T47D (cell line): Measurements from ENCODE around the gene MRLN.
"Not testable (repeated sequence)": the region's sequence is repeated elsewhere in the genome, so short reads cannot be mapped to it uniquely, and the experiment has no call there.

Source experiments
- DNase-seq, 2 experiments: peaks; one replicate each; pipeline versions ENCODE4 v3.0.0 to v3.0.0-alpha.2; 2011 to 2012; ENCODE audit warnings: low read depth in 1 of 2, low spot score in 1 of 2
- JUND ChIP-seq: IDR thresholded peaks from 2 replicates; pipeline ENCODE4 v1.6.1; 2012; ENCODE audit warnings: low read depth
- in situ Hi-C: cut with HindIII; loops from 2 replicates; pipeline ENCODE4 v1.10.0; 2016; ENCODE audit warnings: low sequenced_read_pairs, low pct_unique_long_range_greater_than_20kb

MRLN gene

DNA sequence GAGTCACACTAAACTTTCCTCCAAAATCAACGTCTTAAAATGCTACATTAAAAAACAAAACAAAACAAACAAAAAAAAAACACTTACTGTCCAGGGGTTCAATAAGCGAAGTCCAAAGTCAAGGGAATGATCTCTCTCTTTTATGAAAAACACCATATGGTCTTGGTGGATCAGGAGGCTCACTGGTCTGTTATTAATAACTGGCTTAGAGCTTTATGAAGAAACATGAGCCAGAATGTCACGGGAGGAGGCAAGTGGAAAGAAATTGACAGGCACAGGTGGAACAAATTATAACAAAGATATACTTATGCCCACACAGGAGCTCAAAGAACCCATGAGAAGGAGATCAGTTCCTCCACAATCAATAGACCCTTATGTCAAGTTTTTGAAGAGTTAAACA, at the start of gene MRLN:
MRLN (minus strand) TSS at position 189 of the 400 bp plus-strand sequence.
- in situ Hi-C loops: no loop called here
- no peak for DNase-seq
- TF ChIP-seq JUND: no peak

DNA sequence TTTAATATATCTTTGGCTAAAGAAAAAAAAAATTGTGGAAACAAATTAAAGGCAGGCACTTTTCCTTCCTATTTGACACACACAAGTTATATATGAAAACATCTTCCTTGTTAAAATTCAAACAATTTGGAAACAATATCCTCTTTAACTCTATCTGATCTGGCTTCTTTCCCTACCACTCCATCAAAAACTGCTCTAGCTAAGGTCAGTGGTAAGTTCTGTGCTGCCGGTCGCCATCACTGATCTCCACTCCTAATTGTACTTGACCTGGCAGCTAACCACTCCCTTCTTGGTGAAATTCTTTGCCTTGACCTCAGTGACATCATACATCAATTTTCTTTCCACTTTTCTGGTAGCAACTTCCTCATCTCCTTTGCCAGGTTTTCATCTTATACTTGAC, 47.9 kb upstream of the MRLN start:
- DNase-seq: no peak
- no peak for TF ChIP-seq JUND
- in situ Hi-C loops: no loop called here

DNA sequence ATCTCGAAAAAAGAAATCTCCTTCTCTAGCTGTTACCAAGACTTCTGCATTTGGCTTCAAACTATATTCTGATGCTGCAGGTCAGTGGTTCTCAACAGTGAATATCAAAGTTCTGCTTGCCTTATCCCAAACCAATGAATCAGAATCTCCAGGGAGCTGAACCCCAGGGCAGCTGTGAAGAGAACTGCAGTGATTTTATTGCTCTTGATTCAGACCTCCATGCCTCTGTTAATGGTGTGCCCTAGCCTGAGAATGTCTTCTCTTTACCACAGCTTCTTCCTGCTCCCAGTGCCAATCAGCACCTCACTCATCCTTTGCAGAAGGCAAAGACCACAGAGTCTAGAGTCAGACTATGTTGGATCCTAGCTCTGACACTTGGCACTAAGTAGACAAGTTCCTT, 46.2 kb upstream of the MRLN start:
- in situ Hi-C loops: no loop called here
- DNase-seq: no peak
- no peak for TF ChIP-seq JUND

DNA sequence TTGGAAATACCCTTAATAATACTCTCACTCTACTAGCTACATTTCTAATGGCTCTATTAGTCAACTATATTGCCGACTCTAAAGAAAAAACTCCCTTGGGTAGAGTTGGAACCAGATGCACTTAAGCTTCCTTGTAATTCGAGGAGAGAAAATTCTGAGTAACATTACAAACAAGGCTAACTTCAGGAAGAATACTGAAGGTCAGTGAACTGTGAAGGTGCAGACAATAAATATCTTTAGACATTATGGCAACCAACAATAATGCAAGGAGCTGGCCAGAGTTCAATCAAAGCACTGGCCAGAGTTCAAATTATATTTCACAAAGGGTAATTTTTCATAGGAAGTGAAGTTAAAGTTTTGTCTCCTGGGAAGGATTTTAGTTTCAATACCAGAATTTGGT, 40.7 kb upstream of the MRLN start:
- no peak for TF ChIP-seq JUND
- in situ Hi-C loops: no loop called here
- no peak for DNase-seq

DNA sequence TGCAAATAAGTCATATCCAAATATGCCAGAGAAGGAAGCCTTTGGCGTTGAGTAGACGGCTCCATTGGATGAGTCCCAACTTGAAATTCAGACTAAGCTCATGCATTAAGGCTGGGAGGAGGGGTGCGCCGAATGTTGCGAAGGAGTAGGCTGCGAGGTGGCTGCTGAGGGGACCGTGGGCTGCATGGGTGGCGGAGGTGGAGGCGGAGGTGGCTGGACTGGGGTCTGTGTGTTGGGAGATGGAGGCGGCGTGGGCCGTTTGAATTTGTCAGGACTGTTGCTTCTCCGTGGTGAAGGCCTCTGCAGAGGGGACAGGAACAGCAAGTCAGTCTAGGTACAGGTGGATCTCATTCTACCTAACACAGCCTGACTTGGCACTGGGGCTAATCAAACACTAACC, 39.6 kb upstream of the MRLN start:
- no peak for DNase-seq
- TF ChIP-seq JUND: no peak
- in situ Hi-C loops: no loop called here

DNA sequence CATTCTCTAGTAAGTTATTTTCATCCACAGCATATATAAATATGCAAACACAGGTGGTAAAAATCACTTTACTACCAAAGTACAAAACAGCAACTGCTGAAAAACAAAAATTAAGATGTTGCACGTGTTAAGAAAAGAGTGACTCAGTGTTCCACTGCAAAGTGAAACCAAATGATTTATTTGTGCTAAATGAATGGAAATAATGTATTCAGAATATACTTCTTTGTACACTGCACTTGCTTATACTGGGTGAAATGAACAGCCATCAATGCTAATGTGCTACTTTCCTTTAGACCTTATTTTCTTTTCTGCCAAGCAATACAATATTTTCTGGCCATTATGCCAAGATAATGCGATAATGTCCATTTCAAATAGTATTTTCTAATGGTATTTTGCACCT, 38.3 kb upstream of the MRLN start:
- in situ Hi-C loops: no loop called here
- TF ChIP-seq JUND: no peak
- DNase-seq: no peak

DNA sequence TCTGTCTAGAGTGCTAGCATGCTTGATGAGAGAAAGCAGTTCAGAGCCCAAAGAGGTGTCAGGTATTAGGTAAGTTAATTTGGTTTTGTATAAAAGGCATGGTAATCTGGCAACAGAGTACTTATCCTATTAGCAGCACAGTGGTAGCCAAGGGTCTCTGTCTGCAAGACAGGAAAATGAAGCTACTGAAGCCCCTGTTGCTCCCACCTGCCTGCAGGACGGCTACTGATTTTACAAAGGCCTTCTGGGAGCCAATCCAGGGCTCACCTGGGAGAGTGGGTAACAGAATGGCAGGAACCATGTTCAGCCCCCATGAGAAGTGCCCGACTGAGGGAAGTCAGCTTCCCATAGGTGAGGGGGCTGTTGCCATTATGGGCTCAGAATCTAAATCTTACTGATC, 36.8 kb upstream of the MRLN start:
- in situ Hi-C loops, DNase-seq: not testable (repeated sequence)

DNA sequence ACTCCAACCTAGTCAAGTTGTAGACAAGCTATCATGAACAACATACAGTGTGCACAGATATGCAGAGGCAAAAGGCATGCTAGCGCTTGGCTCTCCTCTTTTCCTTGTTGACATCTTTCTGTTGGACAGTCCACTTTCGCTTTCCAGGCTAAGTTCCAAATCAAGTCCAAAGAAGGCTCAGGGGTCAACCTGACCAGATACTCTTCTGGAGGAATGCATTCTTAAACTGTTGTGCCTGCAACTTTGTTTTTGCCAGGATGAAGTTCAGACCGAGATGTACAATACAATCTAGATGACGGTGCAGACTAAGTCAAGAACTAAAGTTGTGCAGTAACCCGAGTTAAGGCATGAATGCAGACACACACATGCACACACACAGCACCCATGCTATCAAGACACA, 35.7 kb upstream of the MRLN start:
- DNase-seq, in situ Hi-C loops: not testable (repeated sequence)

DNA sequence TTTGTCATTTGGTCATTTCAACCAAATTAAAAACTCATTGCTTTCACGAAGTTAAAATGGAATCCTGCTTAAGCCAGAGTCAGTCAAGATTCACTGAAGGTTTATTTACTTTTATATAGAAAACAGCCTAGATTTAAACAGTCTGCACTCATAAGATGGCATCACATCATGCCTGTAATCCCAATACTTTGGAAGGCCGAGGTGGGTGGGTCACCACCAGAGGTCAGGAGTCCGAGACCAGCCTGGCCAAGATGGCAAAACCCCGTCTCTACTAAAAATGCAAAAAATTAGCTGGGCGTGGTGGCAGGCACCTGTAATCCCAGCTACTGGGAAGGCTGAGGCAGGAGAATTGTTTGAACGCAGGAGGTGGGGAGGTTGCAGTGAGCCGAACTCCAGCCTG, 33.8 kb upstream of the MRLN start:
- in situ Hi-C loops, DNase-seq: not testable (repeated sequence)

DNA sequence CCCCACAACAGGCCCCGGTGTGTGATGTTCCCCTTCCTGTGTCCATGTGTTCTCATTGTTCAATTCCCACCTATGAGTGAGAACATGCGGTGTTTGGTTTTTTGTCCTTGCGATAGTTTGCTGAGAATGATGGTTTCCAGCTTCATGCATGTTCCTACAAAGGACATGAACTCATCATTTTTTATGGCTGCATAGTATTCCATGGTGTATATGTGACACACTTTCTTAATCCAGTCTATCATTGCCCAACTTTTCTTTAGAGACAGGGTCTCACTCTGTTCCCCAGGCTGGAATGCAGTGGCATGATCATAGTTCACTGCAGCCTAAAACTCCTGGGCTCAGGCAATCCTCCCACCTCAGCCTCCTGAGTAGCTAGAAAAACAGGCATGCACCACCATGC, 32.2 kb upstream of the MRLN start:
- in situ Hi-C loops, DNase-seq: not testable (repeated sequence)

DNA sequence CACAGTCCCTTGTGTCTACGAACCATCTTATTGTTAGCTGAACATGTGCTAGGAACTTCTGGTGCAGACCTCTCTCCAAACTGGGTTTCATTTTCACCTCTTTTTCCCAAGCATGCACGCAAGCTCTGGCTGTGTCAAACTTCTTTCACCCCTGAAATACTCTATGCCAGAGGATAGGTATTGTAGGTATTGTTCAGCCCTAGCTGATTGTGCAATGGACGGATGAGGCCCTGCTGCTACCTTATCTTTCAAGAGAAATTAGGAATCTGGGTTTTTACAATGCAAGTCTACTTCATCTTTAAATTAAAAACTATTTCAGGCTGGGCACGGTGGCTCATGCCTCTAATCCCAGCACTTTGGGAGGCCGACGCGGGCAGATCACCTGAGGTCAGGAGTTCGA, 28.3 kb upstream of the MRLN start:
- DNase-seq: no peak
- TF ChIP-seq JUND: no peak
- in situ Hi-C loops: no loop called here

DNA sequence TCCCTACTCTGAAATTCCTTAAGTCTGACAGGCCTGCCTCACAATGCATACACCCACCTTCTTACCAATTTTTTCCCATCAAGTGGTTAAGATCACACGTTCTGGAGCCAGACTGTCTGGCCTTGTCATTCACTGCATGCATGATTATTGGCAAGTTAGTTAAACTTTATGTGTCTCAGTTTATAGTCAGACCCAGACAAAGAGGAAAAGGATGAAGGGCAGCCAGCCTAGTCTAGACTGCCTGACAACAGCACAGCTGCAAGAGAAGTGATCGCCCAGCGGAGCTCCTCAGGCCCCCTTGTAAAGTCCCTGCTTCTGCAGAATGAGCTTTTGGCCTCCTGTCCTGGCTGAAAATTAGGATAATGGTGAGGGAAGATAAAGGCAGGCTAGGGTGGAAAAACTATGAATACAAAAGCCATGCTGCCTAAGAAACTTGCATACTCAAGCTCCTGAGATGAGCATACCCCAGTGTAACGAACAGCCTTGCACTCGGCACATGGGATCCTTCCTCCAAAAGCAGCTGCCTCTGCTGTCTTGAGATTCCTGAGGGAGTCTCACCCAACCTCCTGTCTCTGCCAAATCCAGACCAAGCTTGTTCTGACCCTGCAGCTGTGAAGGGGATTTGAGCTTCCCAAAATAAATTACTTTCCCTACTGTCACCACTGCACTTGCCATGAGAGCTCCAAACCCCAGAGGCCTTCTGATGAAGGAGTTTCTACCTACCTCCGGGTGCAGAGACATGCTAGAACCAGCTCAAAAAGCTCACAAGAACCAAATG, 26.7 kb upstream of the MRLN start:
- no peak for DNase-seq
- TF ChIP-seq JUND: no peak
- in situ Hi-C loops: no loop called here

DNA sequence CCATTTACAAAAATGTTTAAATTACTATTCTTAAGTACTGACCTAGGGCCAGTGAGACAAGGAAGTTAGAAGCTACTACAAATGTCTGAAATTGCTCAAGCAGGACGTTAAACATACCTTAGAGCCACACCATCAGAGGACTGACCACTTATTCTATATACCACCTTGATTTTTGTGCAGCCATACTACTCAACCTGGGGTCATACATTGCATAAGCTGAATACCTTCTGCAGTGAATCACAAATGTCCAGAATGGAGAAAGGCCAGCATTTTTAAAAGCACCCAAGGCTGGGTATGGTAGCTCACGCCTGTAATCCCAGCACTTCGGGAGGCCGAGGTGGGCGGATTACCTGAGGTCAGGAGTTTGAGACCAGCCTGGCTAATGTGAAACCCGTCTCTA, 21.2 kb upstream of the MRLN start:
- in situ Hi-C loops: no loop called here
- TF ChIP-seq JUND: no peak
- DNase-seq: no peak

DNA sequence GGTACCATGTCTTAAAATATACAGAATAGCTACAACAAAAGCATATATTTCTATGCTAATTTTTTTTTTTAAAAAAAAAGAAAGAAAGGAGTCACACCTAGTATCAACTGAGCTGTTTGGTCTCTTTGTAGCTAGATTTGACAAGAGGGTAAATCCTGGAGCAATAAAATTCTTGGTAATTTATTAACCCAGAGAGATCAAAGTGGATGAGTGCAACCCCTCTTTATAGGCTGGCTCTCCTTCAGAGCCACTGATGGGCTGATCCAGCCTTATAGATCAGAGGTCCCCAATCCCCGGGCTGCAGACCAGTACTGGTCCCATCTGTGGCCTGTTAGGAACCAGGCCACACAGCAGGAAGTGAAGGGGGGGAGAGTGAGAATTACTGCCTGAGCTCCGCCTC, 19.8 kb upstream of the MRLN start:
- no peak for DNase-seq
- in situ Hi-C loops: no loop called here
- no peak for TF ChIP-seq JUND
